A204.1 (cell line): ENCODE results near the gene NCSTN.

ENCODE experiments used
- FAIRE-seq: peaks from 2 replicates; lab custom pipeline; 2012; peaks lifted over from hg19 to GRCh38; lab: Jason Lieb, UNC

Gene NCSTN

GRCh38 chr1:160342953-160343869, at the start of gene NCSTN, which contains the start of gene COPA:
Gene NCSTN, plus strand, starts transcription at chr1:160343383. Its CDS starts 14 bp downstream, at chr1:160343397.
Gene COPA, minus strand, starts transcription at chr1:160343250. Its CDS starts 80 bp downstream, at chr1:160343170.
- peak; percentile 88 for FAIRE-seq

DNA sequence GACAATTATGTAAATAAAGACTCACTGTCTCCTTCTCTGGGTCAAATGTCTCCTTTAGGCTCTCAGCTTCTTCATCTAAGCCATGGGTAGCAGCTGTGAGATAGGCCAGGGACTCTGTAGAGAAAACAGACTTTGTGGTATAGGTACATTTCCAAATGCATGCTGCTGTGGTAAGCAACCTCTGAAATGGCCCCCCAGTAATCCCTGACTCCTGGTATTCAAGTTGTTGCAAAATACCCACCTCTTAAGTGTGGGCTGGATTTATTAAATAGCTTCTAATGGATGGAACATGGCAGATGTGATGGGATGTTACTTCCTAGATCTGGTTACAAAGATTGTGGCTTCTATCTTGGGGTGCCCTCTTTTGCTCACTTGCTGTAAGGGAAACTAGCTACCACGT, 47.1 kb upstream of the NCSTN start:
- FAIRE-seq: no peak

GRCh38 chr1:160300173-160300572, 43.0 kb upstream of the NCSTN start:
- FAIRE-seq: no peak

DNA sequence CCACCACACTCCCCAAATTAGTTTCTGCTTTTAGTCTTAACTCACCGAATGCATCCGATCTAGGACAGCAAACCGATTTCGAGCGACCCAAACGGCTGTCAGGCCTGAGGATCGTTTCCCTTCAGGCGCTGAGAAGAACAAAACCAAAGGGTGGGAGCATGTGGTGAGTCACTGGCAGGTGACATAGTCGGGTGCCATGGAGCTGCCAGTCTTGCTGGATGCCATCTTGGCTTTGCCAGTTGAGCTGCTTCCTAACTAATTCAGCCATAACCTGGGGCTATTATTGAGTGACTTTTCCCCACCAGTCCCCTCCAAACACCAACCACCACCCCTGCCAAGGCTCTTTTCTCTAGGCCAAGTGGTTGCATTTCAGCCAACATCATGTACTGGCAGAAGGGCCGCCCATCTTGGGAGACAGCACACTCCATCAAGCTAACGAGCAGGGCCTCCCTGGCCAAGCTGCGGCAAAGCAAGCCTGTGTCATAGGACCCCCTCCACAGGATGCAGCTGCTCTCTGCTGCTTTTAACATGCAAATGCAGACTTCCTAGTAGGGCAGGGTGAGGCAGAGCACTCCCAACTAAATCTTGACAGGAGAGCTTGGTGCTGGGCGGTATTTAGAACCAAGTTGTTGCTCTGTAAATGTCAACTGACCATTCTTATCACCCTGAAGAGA, 35.9 kb upstream of the NCSTN start:
- FAIRE-seq: no peak

DNA sequence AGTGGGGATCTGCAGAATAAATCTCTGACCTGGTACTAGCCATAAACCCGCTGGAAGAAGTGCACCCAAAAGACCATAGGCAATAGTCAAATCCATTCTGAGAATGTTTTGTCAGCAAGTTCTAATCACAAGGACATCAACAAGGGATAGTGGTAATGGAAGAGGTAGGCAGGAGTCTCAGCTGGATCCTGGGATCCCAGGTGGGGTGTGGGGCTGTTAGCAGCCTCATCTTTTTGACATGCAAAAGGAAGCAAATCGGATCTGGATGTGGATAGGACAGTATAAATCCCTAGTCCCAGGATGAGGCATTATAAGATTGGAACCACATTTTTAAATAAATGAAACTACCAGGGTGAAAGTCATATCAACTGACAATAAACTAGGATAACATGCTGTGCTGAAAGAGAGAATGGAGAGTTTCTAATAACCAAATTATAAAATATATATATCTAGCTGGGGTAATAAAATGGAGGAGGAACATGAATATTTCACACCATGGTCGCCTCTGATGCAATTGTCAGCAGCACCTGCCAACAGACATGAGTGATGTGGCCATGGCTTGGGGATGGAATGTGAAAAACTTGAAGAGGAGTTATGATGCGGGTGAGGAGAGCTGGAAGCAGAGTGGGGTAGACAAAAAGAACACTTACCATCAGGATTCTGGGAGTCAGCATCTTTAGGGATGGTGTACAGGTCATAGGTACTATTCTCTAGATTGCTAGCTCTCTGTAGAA, 34.6 kb upstream of the NCSTN start:
- FAIRE-seq: no peak

GRCh38 chr1:160309185-160309557, 34.0 kb upstream of the NCSTN start:
- FAIRE-seq: no peak

GRCh38 chr1:160309571-160309970, 33.6 kb upstream of the NCSTN start:
- no peak for FAIRE-seq

- FAIRE-seq: no peak
These were observed 27.8 kb upstream of the NCSTN start for GRCh38 chr1:160315359-160315758.

- no peak for FAIRE-seq
These were observed 20.4 kb upstream of the NCSTN start for GRCh38 chr1:160322831-160323230.

GRCh38 chr1:160325252-160325651, 17.9 kb upstream of the NCSTN start:
- no peak for FAIRE-seq

DNA sequence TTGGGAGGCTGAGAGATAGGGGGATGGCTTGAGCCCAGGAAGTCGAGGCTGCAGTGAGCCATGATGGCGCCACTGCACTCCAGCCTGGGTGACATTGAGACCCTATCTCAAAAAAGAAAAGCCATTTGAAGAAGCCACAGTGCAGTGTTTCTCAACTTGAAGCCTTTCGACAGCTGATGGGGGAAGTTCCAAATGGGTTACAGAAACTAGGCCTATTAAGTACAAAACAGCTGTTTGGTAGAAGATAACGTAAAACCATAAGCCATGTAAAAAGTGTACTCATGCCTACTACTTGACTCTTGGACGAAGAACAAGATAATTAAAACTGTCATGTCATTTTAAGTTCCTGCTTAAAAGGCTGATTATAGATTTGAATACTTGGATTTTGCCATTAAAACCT, 16.8 kb upstream of the NCSTN start:
- no peak for FAIRE-seq

DNA sequence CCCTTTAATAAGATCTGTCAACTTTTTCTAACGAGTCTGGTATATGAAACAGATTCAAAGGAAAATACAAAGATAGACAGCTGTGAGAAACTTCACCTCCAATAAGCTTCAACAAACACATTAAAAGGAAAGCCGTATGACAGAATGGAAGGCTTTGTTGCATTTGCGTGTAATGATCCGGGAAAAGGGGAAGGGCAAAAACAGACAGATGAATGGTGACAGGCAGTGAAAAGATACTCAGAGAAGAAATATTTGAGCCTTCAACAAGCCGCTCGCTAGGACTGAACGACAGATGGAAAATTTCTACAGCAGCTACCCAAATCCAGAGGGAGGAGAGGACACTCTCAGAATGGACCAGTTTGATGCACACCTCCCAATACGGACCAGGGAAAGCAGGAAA, 15.0 kb upstream of the NCSTN start:
- no peak for FAIRE-seq

GRCh38 chr1:160330119-160330518, 13.1 kb upstream of the NCSTN start:
- FAIRE-seq: no peak

DNA sequence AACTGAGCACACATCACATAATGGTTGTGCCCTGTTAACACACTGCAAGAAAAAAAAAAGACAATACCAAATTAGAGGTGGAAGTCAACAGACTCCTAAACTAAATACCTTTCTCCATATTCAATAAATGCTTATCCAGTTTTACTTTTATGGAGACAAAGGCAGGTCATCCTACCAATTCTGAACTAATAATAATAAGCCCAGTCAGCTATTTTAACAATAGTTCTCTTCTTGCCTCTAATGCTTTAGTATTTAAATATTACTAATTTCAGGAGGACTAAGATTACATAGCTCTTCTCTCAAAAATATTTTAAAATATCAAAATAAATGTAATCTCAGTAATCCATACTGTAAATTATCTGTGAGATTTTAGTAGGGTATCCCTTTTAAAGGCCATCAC, 10.7 kb upstream of the NCSTN start:
- no peak for FAIRE-seq

DNA sequence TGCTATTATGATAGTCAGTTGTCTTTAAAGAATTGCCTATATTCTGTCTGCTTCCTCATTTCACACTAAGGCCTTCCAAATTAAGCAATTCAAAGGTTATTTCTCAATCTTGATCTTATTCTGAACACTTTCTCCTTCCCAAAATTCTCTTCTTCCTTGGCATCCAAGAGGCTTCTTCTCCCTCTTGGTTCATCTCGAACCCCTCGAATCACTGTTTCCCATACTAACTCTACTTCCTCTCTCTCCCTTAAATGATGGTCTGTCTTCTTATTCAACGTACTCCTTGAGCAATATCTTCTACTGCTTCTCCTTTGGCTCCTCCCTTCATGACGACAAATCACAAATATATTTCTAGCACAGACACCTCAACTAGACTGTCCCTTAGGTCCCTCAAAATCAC, 4.6 kb upstream of the NCSTN start:
- no peak for FAIRE-seq

- no peak for FAIRE-seq
These were observed 3.0 kb upstream of the NCSTN start for GRCh38 chr1:160340146-160340545.

- FAIRE-seq: no peak
These were observed 2.3 kb upstream of the NCSTN start for GRCh38 chr1:160340866-160341265.

- no peak for FAIRE-seq
These were observed 657 bp upstream of the NCSTN start for GRCh38 chr1:160342526-160342925.

GRCh38 chr1:160344241-160344640, 1.1 kb downstream of the NCSTN start:
- no peak for FAIRE-seq

GRCh38 chr1:160344936-160345335, 1.8 kb downstream of the NCSTN start:
- FAIRE-seq: no peak

DNA sequence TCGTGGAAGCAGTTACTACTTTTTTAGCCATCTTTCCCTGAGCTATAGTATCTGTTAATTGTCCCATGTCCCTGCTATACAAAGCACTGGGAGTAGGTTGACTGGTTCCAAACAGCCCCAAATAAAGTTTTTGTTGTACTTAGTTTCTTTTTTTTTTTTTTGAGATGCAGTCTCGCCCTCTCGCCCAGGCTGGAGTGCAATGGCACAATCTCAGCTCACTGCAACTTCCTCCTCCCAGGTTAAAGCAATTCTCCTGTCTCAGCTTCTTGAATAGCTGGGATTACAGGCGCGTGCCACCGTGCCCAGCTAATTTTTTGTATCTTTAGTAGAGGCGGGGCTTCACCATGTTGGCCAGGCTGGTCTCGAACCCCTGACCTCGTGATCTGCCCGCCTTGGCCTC, 3.3 kb downstream of the NCSTN start:
- FAIRE-seq: no peak

GRCh38 chr1:160346958-160347357, 3.8 kb downstream of the NCSTN start:
- no peak for FAIRE-seq

- no peak for FAIRE-seq
These were observed 8.4 kb downstream of the NCSTN start for GRCh38 chr1:160351629-160352028.
